Gastroesophageal sphincter (tissue), 2 donors: Measurements from ENCODE around the gene LMCD1.

Experiments used
- EP300 ChIP-seq: sonication (generic); formaldehyde crosslinking; IDR thresholded peaks from one replicate; pipeline ENCODE4 v1.6.1; 2017; ENCODE audit warnings: antibody characterized with exemption, mild to moderate bottlenecking
- POLR2AphosphoS5 ChIP-seq: sonication (generic); formaldehyde crosslinking; IDR thresholded peaks from one replicate; pipeline ENCODE4 v1.6.1; 2017; ENCODE audit warnings: antibody characterized with exemption

- TF ChIP-seq EP300 = no peak
- TF ChIP-seq POLR2AphosphoS5 = no peak
Measured at GRCh38 chr3:8458711-8459110, 42.9 kb upstream of the LMCD1 start.
